ENCODE results near the gene NLGN3.

GRCh38 chrX:71131510-71131909 lies 13.1 kb upstream of the NLGN3 start:
- TF ChIP-seq EZH2 (IDR thresholded peaks at IDR 0.05; ENCODE audit: borderline replicate concordance, insufficient read depth, low read depth, low read length, poor library complexity, severe bottlenecking) (no peak), CTCF (IDR thresholded peaks at IDR 0.05) (no peak)
